DOHH2 (cell line): ENCODE data around the gene GPR15LG.

Source experiments
- H3F3A ChIP-seq: fragments of 200-600 bp; sonication (generic), shearing (Covaris generic); 2 replicates; pipeline ENCODE4 v1.6.0; 2016; ENCODE audit warnings: antibody characterized with exemption, mild to moderate bottlenecking; ENCODE audit not compliant: control insufficient read depth, insufficient read depth
- H3K27ac ChIP-seq: fragments of 200-600 bp; sonication (generic); 2 replicates; pipeline ENCODE4 v1.5.1; 2014; ENCODE audit warnings: low read depth, mild to moderate bottlenecking, low read length, moderate library complexity
- H3K27me3 ChIP-seq: fragments of 200-600 bp; sonication (generic); 2 replicates; pipeline ENCODE4 v1.6.1; 2014; ENCODE audit warnings: mild to moderate bottlenecking, low read length, mixed read lengths; ENCODE audit not compliant: control insufficient read depth
- H3K36me3 ChIP-seq: fragments of 200-600 bp; sonication (generic); 2 replicates; pipeline ENCODE4 v1.6.1; 2014; ENCODE audit warnings: mild to moderate bottlenecking, low read length, moderate library complexity, mixed read lengths; ENCODE audit not compliant: control insufficient read depth
- H3K4me1 ChIP-seq: fragments of 200-600 bp; sonication (generic); 2 replicates; pipeline ENCODE4 v1.6.1; 2014; ENCODE audit warnings: mild to moderate bottlenecking, low read length, mixed read lengths; ENCODE audit not compliant: control insufficient read depth
- H3K4me2 ChIP-seq: fragments of 200-600 bp; sonication (generic); 2 replicates; pipeline ENCODE4 v1.6.0; 2014; ENCODE audit warnings: mild to moderate bottlenecking, low read length, moderate library complexity
- H3K4me3 ChIP-seq: fragments of 200-600 bp; sonication (generic); 2 replicates; pipeline ENCODE4 v1.5.1; 2014; ENCODE audit warnings: mild to moderate bottlenecking, low read length, mixed read lengths
- H3K79me2 ChIP-seq: fragments of 200-600 bp; sonication (generic); 2 replicates; pipeline ENCODE4 v1.6.1; 2014; ENCODE audit warnings: mild to moderate bottlenecking, low read length, mixed read lengths; ENCODE audit not compliant: control insufficient read depth
- H3K9me2 ChIP-seq: fragments of 200-600 bp; sonication (generic); replicated peaks from 2 replicates; pipeline ENCODE4 v1.6.1; 2014; ENCODE audit warnings: mild to moderate bottlenecking, low read length, mixed read lengths; ENCODE audit not compliant: control insufficient read depth
- H3K9me3 ChIP-seq: fragments of 200-600 bp; sonication (generic); 2 replicates; pipeline ENCODE4 v1.6.1; 2014; ENCODE audit warnings: antibody characterized with exemption, low read length, mixed read lengths; ENCODE audit not compliant: control insufficient read depth, insufficient read depth
- H4K20me1 ChIP-seq: fragments of 200-600 bp; sonication (generic); 2 replicates; pipeline ENCODE4 v1.6.0; 2014; ENCODE audit warnings: low read depth, mild to moderate bottlenecking, antibody characterized with exemption, low read length, moderate library complexity; ENCODE audit not compliant: control insufficient read depth, insufficient read depth
- EZH2phosphoT487 ChIP-seq: fragments of 200-600 bp; sonication (generic); IDR thresholded peaks from 2 replicates; pipeline ENCODE4 v1.6.1; 2017; ENCODE audit warnings: borderline replicate concordance, mild to moderate bottlenecking, antibody characterized with exemption, low read length, moderate library complexity, mixed read lengths
- TF ChIP-seq, protein P1 (sequence below): fragments of 200-600 bp; sonication (generic); IDR thresholded peaks from one replicate; pipeline ENCODE4 v1.5.1; 2014; ENCODE audit warnings: antibody characterized with exemption, mild to moderate bottlenecking, low read depth, low read length; ENCODE audit not compliant: poor library complexity, severe bottlenecking

The GPR15LG gene

GRCh38 chr10:84196083-84196482 lies 22.5 kb downstream of the GPR15LG start:
- Histone ChIP-seq H3K4me3 (no peak overlapping the region), H3K27ac (no peak overlapping the region), H3K9me3 (no peaks in the 10 kb centered on the region), H3K36me3 (no peaks in the 10 kb centered on the region), H4K20me1 (no peaks in the 10 kb centered on the region), H3F3A (no peaks in the 10 kb centered on the region), H3K79me2 (no peaks in the 10 kb centered on the region), H3K27me3 (peaks cover 53% of the 10 kb centered on the region), H3K9me2 (no peaks in the 10 kb centered on the region), H3K4me1 (peaks cover 4% of the 10 kb centered on the region; the same call in 1 of the 2 replicates), H3K4me2 (no peak overlapping the region)
- TF ChIP-seq, protein P1, sequence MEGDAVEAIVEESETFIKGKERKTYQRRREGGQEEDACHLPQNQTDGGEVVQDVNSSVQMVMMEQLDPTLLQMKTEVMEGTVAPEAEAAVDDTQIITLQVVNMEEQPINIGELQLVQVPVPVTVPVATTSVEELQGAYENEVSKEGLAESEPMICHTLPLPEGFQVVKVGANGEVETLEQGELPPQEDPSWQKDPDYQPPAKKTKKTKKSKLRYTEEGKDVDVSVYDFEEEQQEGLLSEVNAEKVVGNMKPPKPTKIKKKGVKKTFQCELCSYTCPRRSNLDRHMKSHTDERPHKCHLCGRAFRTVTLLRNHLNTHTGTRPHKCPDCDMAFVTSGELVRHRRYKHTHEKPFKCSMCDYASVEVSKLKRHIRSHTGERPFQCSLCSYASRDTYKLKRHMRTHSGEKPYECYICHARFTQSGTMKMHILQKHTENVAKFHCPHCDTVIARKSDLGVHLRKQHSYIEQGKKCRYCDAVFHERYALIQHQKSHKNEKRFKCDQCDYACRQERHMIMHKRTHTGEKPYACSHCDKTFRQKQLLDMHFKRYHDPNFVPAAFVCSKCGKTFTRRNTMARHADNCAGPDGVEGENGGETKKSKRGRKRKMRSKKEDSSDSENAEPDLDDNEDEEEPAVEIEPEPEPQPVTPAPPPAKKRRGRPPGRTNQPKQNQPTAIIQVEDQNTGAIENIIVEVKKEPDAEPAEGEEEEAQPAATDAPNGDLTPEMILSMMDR: no peak
- TF ChIP-seq EZH2phosphoT487: no peak

DNA sequence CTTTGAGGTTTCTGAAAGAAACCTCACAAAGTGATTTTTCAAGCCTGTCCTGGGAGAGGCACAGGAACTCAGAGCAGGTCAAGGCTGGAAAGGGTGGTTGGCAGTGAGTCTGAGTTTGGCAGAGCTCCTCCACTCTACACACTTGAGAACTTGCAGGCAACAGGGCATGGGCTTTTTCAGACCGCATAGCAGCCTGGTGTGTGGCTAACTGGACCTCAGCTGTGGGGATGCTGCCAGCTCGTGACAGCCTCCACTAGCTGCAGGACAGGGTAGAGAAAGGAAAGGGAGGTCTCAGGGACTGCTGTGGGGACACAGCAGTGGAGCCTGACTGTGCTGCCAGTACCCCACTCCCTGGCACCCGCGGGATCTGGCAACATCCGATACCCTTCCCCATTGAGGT lies 23.3 kb downstream of the GPR15LG start:
- H3K9me2 ChIP-seq: no peaks in the 10 kb centered on the region
- no peaks in the 10 kb centered on the region for H4K20me1 ChIP-seq
- peaks cover 47% of the 10 kb centered on the region for H3K27me3 ChIP-seq
- no peaks in the 10 kb centered on the region for H3K9me3 ChIP-seq
- H3K36me3 ChIP-seq: no peaks in the 10 kb centered on the region
- H3K4me1 ChIP-seq: peaks cover 4% of the 10 kb centered on the region; the same call in 1 of the 2 replicates
- no peak overlapping the region for H3K4me2 ChIP-seq
- TF ChIP-seq, protein P1: no peak
- no peak for TF ChIP-seq EZH2phosphoT487
- no peaks in the 10 kb centered on the region for H3F3A ChIP-seq
- no peak overlapping the region for H3K4me3 ChIP-seq
- H3K79me2 ChIP-seq: no peaks in the 10 kb centered on the region
- no peak overlapping the region for H3K27ac ChIP-seq

GRCh38 chr10:84197643-84198042 lies 24.0 kb downstream of the GPR15LG start:
- Histone ChIP-seq H3K9me2 (no peaks in the 10 kb centered on the region), H3F3A (no peaks in the 10 kb centered on the region), H3K4me3 (no peak overlapping the region), H3K9me3 (no peaks in the 10 kb centered on the region), H3K27ac (no peak overlapping the region), H3K27me3 (peaks cover 45% of the 10 kb centered on the region), H3K4me2 (no peak overlapping the region), H3K4me1 (peaks cover 4% of the 10 kb centered on the region; the same call in 1 of the 2 replicates), H3K79me2 (no peaks in the 10 kb centered on the region), H3K36me3 (no peaks in the 10 kb centered on the region), H4K20me1 (no peaks in the 10 kb centered on the region)
- no peak for TF ChIP-seq EZH2phosphoT487
- TF ChIP-seq, protein P1: no peak
